GM12875 (cell line): ENCODE results near the gene DENND1B.

ENCODE experiments used
- H3K4me3 ChIP-seq: one replicate; pipeline ENCODE4 v1.5.1; 2011; ENCODE audit warnings: low read depth, low read length, control low read depth
- TF ChIP-seq, protein P1 (sequence below): IDR thresholded peaks from 2 replicates; pipeline ENCODE4 v1.5.1; 2011; ENCODE audit warnings: low read depth, mild to moderate bottlenecking, control low read depth, inconsistent platforms, low read length, moderate library complexity, borderline replicate concordance; ENCODE audit not compliant: insufficient read depth

Gene DENND1B

GRCh38 chr1:197797010-197797409 is 21.7 kb upstream of the DENND1B start:
- H3K4me3 ChIP-seq, result no peak overlapping the region
- TF ChIP-seq, protein P1, sequence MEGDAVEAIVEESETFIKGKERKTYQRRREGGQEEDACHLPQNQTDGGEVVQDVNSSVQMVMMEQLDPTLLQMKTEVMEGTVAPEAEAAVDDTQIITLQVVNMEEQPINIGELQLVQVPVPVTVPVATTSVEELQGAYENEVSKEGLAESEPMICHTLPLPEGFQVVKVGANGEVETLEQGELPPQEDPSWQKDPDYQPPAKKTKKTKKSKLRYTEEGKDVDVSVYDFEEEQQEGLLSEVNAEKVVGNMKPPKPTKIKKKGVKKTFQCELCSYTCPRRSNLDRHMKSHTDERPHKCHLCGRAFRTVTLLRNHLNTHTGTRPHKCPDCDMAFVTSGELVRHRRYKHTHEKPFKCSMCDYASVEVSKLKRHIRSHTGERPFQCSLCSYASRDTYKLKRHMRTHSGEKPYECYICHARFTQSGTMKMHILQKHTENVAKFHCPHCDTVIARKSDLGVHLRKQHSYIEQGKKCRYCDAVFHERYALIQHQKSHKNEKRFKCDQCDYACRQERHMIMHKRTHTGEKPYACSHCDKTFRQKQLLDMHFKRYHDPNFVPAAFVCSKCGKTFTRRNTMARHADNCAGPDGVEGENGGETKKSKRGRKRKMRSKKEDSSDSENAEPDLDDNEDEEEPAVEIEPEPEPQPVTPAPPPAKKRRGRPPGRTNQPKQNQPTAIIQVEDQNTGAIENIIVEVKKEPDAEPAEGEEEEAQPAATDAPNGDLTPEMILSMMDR, result no peak

DNA sequence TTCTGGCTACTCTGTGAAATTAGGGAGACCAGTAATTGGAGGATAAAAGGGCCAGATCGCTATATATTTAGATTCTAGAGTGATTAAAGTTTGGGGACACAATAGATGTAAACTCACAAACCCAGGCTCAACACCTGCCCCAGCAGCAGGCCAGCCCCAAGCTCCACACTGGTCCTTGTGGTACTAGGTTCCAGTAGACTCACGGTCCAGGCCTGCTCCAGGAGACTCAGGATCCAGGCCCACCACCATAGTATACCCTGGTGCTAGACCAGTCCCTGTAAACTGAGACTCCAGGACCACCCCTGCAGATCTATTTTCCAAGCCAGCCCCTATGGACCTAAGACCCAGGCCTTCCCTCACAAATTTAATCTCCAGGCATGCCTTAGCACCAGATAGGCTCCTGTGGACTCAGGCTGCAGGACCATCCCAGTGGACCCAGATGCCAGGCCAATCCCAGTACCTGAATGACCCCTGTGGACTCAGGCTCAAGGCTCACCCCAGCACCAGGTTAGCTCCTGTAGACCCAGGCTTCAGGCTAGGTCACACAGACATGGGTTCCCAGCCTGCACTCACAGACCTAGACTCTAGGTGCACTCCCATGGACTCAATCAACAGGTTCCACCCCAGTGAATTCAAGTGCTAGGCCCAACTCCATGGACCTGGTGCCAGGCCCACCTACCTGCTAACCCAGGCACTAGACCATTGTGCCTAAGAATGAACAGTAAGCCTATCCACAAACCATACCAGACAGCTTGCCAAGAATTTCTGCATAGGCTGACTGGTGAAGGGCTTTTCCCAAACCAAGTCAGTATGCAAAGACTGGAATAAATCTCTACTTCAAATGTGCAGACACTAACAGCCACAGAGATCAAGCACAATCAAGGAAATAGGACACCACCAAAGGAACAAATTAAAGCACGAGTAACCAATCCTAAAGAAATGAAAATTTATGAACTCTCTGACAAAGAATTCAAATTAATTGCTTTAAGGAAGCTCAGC is 13.8 kb upstream of the DENND1B start:
- no peak overlapping the region for H3K4me3 ChIP-seq
- TF ChIP-seq, protein P1, result no peak

DNA sequence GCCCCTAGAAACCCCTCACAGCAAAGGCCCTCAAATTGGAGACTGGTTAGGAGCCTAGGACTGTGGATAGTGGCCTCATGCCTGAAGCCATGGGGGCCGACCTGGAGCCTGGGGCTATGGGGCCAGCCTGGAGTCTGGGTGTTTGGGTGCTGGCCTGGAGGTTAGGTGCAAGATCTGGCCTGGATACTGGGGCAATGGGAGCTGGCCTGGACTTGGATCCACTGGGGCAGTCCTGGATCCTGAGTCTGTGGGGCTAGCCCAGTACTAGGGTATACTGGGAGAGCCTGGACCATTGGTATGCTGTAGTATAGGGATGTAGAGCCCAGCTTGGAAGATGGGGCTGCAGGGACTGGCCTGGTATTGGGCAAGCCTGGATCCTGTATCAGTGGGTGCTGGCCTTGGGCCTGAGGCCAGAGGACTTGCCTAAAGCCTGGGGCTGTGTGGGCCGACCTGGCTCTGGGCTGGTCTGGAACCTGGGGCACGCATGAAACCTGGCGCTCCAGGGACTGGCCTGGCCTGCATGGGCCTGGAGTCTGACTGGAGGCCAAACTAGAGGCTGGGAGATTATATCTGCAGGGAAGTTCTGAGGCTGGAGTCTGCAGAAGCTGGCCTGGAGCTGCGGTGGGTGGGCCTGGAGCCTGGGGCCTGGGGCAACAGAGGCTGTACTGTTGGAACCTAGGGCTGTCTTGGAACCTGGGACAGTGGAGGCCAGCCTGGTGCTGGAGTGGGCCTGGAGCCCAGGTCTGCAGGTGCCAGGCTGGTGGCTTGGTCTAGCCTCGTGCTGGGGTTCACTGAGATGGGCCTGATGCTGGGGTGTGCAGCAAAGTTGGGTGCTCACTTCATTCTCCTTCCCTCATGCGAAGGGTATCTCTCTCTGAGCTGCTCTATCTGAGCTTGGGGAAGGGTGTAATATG is 12.6 kb upstream of the DENND1B start:
- H3K4me3 ChIP-seq, result no peak overlapping the region
- TF ChIP-seq, protein P1, result no peak

GRCh38 chr1:197787056-197787455 is 11.8 kb upstream of the DENND1B start:
- TF ChIP-seq, protein P1, result no peak

GRCh38 chr1:197786280-197786679 is 11.0 kb upstream of the DENND1B start:
- H3K4me3 ChIP-seq, result no peak overlapping the region
- TF ChIP-seq, protein P1, result no peak

More at GRCh38 chr1:197787056-197787455, 11.8 kb upstream of the DENND1B start:
- H3K4me3 ChIP-seq, result no peak overlapping the region

- TF ChIP-seq, protein P1, result no peak
Measured at GRCh38 chr1:197783510-197783948, 8.2 kb upstream of the DENND1B start.

More at GRCh38 chr1:197783510-197783948, 8.2 kb upstream of the DENND1B start:
- no peak overlapping the region for H3K4me3 ChIP-seq
